ENCODE measurements around the gene RASSF9.

The RASSF9 gene

GRCh38 chr12:85823436-85824180 is 12.6 kb downstream of the RASSF9 start:
- no peak for TF ChIP-seq CTCF (IDR thresholded peaks at IDR 0.05; ENCODE audit: insufficient read depth, low read depth, low read length, missing control alignments)
- DNase-seq (ENCODE audit: low read depth), result peak; percentile 74
- H3K4me3 ChIP-seq (ENCODE audit: low read length), result no peak overlapping the region

GRCh38 chr12:85821759-85822158 is 14.4 kb downstream of the RASSF9 start:
- TF ChIP-seq CTCF (IDR thresholded peaks at IDR 0.05; ENCODE audit: insufficient read depth, low read depth, low read length, missing control alignments), result no peak
- H3K4me3 ChIP-seq (ENCODE audit: low read length), result no peak overlapping the region
- DNase-seq (ENCODE audit: low read depth), result no peak

- no peak for TF ChIP-seq CTCF (IDR thresholded peaks at IDR 0.05; ENCODE audit: insufficient read depth, low read depth, low read length, missing control alignments)
- no peak for DNase-seq (ENCODE audit: low read depth)
- H3K4me3 ChIP-seq (ENCODE audit: low read length), result no peak overlapping the region
Measured at GRCh38 chr12:85821206-85821605, 15.0 kb downstream of the RASSF9 start.

- no peak for TF ChIP-seq CTCF (IDR thresholded peaks at IDR 0.05; ENCODE audit: insufficient read depth, low read depth, low read length, missing control alignments)
- DNase-seq (ENCODE audit: low read depth), result no peak
- H3K4me3 ChIP-seq (ENCODE audit: low read length), result no peak overlapping the region
Measured at GRCh38 chr12:85820101-85820500, 16.1 kb downstream of the RASSF9 start.

GRCh38 chr12:85814741-85815140 is 21.5 kb downstream of the RASSF9 start:
- H3K4me3 ChIP-seq (ENCODE audit: low read length), result no peak overlapping the region
- no peak for TF ChIP-seq CTCF (IDR thresholded peaks at IDR 0.05; ENCODE audit: insufficient read depth, low read depth, low read length, missing control alignments)
- no peak for DNase-seq (ENCODE audit: low read depth)

GRCh38 chr12:85814071-85814470 is 22.1 kb downstream of the RASSF9 start:
- DNase-seq (ENCODE audit: low read depth), result no peak
- H3K4me3 ChIP-seq (ENCODE audit: low read length), result no peak overlapping the region
- no peak for TF ChIP-seq CTCF (IDR thresholded peaks at IDR 0.05; ENCODE audit: insufficient read depth, low read depth, low read length, missing control alignments)

- no peak overlapping the region for H3K4me3 ChIP-seq (ENCODE audit: low read length)
- no peak for TF ChIP-seq CTCF (IDR thresholded peaks at IDR 0.05; ENCODE audit: insufficient read depth, low read depth, low read length, missing control alignments)
- no peak for DNase-seq (ENCODE audit: low read depth)
Measured at GRCh38 chr12:85809500-85809899, 26.7 kb downstream of the RASSF9 start.
